H1 (cell line): Measurements from ENCODE around the gene RENBP. TPM values are rescaled to one million over a fixed set of nuclear protein-coding genes. Genes with fewer than 3 reads are reported as not detected.

Experiments
- TEAD4 ChIP-seq: IDR thresholded peaks from 2 replicates; pipeline ENCODE4 v1.6.1; 2012; ENCODE audit warnings: low read depth, low read length, inconsistent platforms, mixed read lengths
- polyA plus RNA-seq, 7 experiments: library from polyadenylated mRNA; depleted of rRNA in 3 of 7; stranded (reverse) in 5 of 7; unstranded in 2 of 7; fragments of >200 nt in 5 of 7; fragments of 200-250 nt in 2 of 7; gene quantifications; 1 replicate in 5 of 7; 2 replicates in 1 of 7; 4 replicates in 1 of 7; pipeline versions ENCODE4 v1.2.1 to v1.2.3, GENCODE V29; 2011 to 2013; ENCODE audit warnings: missing spikeins in 2 of 7, mixed read lengths in 2 of 7
- total RNA-seq: library from RNA; stranded (reverse); fragmentation: NEBNext Ultra II Directional; extraction: Animal tissue kit (Norgen Biotek cat#: 25700); gene quantifications from 2 replicates; pipeline ENCODE4 v1.2.1, GENCODE V29; 2021

Gene RENBP
- total and polyA plus RNA-seq, 2 of the 8 experiments (the other 6 are each of a cell fraction or from before 2014, with no cell fraction given), result 12.4 to 21.8 TPM

DNA sequence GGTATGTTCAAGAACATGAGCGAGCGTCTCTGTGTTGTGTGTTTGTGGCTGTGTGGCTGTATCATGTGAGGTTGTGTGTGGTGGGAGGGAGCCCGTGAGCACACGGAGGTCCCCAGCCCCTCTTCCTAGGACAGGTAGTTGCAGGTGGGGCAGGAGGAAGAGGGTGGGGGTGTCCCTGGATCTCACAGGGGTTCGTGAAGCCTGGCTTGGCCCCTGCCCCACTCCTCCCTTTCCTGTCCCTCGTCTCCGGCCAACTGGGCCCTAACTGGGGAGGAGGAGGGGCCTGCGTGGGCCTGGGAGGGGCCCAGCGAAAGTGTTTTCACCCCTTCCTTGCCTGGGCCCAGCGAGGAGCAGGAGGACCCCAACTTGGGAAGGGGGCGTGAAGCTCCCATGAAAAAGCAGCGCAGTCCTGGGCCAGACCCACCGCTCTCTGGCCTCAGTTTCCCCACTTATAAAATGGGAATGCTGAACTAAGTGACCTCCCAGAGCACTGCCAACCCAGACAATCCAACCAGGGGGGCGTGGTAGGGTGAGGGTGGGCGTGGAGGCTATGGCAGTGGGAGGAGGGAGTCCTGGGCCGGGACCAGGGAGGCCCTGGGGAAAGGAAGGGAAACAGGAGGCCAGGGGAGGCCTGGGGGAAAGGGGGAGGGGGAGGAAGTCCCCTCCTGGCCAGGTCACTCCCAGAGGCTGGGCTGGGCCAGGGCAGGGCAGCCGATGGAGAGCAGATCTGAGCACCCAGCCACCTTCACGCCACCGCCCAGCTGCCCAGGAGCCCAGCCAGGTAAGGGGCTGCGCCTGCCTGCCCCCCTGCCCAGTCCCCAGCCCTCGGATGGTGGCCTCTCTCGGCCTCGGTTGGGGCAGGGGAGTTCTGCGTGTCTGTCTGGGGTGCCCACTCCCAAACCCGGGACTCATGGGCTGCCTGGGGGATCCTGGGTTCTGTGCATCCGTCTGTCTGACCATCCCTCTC lies 40.2 kb downstream of the RENBP start, which contains the start of gene AVPR2 (continued):
- no peak for TF ChIP-seq TEAD4
